Stimulated activated CD4-positive, alpha-beta T cell treated with anti-CD3 and anti-CD28 coated beads, Interleukin-4, amount 100 ng/mL, for 24 hours (primary cell): ENCODE data around the gene NFAT5.

Source experiments
- DNase-seq: peaks from one replicate; pipeline ENCODE4 v3.0.0-alpha.2; 2020

NFAT5 gene

GRCh38 chr16:69647020-69647419 is 81.3 kb downstream of the NFAT5 start:
- DNase-seq, result no peak

- DNase-seq, result no peak
Measured at GRCh38 chr16:69651217-69651616, 85.5 kb downstream of the NFAT5 start.

- no peak for DNase-seq
Measured at GRCh38 chr16:69654280-69654931, 88.6 kb downstream of the NFAT5 start.

- no peak for DNase-seq
Measured at GRCh38 chr16:69660166-69660565, 94.4 kb downstream of the NFAT5 start.

GRCh38 chr16:69662901-69663300 is 97.1 kb downstream of the NFAT5 start:
- DNase-seq, result no peak

GRCh38 chr16:69663846-69664245 is 98.1 kb downstream of the NFAT5 start:
- no peak for DNase-seq

GRCh38 chr16:69669577-69669976 is 103.8 kb downstream of the NFAT5 start:
- no peak for DNase-seq

GRCh38 chr16:69672315-69672997 is 106.7 kb downstream of the NFAT5 start:
- no peak for DNase-seq

GRCh38 chr16:69672998-69673713 is 107.4 kb downstream of the NFAT5 start:
- DNase-seq, result no peak

- no peak for DNase-seq
Measured at GRCh38 chr16:69680358-69680757, 114.6 kb downstream of the NFAT5 start.

GRCh38 chr16:69688589-69688988 is 122.8 kb downstream of the NFAT5 start:
- no peak for DNase-seq

- DNase-seq, result no peak
Measured at GRCh38 chr16:69691980-69692911, 126.5 kb downstream of the NFAT5 start.

- no peak for DNase-seq
Measured at GRCh38 chr16:69693916-69694315, 128.2 kb downstream of the NFAT5 start.

- DNase-seq, result no peak
Measured at GRCh38 chr16:69698404-69698803, 132.6 kb downstream of the NFAT5 start.

GRCh38 chr16:69699915-69700314 is 134.1 kb downstream of the NFAT5 start:
- no peak for DNase-seq

- DNase-seq, result no peak
Measured at GRCh38 chr16:69701452-69701851, 135.7 kb downstream of the NFAT5 start.

GRCh38 chr16:69701866-69702265 is 136.1 kb downstream of the NFAT5 start:
- no peak for DNase-seq

GRCh38 chr16:69703638-69704037 is 137.9 kb downstream of the NFAT5 start:
- no peak for DNase-seq

GRCh38 chr16:69706256-69706974 is 140.6 kb downstream of the NFAT5 start:
- DNase-seq, result no peak

- no peak for DNase-seq
Measured at GRCh38 chr16:69706975-69707340, 141.2 kb downstream of the NFAT5 start.

GRCh38 chr16:69707920-69708683 is 142.3 kb downstream of the NFAT5 start:
- no peak for DNase-seq
